Measurements from ENCODE around the gene TENM4.
"Not testable (repeated sequence)": the region's sequence is repeated elsewhere in the genome, so short reads cannot be mapped to it uniquely, and the experiment has no call there.

Gene TENM4

DNA sequence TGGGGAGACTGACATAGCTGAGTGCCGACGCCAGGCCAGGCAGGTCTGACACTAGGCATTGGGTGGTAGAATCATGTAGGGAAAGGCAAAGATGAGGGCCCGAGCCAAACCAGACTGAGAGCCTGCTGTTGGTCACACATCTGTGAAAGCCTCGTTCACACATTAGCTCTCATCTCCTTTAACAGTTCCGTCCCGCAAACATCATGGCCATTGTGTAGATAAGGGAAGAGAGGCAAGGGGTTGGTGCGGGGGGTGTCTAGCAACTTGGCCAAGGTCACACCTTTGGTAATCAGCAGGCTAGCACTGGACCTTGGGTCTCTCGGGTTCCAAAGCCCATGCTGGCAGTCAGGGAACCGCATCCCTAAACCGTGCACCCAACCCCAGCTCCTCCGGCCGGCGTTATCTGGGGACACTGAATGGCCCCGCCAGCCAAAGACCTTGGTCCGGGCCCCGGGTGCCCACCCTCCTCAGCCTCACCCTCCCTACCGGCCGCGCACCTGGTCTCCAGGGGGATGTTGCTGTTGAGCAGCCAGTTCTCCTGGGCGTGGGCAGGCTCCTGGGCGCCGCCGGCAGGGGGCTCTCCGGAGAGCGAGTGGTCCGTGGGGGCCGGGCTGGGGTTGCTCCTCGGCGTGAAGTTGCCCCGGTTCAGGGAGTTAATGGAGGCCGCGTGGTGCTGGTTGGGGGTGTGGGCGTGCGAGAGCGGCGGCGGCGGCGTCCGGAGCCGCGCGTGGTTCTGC, 537.9 kb downstream of the TENM4 start:
- DNase-seq (ENCODE audit: low spot score): no peak

DNA sequence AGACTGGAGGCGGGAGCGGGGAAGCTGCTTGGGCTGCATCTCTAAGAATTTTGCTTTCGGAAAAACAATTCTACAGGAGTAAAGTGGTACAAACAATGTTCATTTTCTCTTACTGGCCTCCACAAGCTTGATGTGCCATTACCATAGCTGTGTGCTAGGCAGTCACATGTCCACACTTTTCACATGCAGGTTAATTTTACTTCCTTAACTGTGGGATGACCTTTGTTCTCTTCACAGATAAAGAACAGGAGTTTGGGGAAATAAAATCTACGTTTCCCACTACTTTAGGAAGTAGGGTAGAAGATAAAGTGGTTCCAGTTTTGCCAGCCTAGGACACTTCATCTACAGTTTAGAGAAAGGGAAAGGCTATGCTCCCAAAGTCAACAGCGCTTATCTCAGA, 539.0 kb downstream of the TENM4 start:
- no peak for DNase-seq (ENCODE audit: low spot score)

DNA sequence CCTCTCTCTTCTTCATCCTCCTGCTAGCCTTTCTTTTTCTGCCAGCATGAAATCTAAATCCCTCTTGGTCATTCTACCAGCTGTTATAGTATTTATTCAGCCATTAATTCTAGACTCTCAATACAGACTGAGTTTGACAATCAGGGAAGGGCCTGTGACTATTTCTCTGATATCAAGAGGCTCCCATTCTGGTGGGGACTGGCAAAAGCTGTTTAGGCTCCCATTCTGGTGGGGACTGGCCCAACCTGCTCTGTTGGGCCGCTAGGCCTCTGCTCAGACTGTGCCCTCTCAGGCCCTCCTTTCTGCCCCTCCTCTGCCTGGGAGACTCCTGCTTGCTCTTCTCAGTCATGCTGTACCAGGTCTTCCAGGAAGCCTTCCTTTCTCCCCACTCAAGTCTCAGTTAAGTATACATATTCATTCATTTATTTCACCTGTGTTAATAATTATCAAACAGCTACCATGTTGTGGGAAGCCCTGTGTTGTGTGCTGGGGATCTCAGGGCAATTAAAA, 542.5 kb downstream of the TENM4 start:
- no peak for DNase-seq (ENCODE audit: low spot score)

DNA sequence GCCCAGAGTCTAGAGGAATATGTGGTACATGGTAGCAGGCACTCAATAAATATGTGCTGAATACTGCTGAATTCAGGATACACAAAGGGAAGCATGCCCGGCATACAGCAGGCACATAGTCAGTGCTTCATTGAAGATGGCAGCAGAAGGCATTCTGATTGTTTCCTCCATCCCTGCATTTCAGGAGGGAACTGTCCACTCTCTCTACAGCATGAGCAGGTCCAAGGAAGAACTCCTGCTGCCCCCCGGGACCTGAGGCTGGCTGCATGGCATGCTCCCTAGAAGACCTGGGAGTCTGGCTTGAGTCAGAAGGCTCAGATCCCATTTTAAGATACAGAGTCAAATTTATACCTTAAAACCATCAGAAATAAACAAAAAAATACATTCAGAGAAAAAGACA, 546.8 kb downstream of the TENM4 start:
- DNase-seq (ENCODE audit: low spot score): no peak

DNA sequence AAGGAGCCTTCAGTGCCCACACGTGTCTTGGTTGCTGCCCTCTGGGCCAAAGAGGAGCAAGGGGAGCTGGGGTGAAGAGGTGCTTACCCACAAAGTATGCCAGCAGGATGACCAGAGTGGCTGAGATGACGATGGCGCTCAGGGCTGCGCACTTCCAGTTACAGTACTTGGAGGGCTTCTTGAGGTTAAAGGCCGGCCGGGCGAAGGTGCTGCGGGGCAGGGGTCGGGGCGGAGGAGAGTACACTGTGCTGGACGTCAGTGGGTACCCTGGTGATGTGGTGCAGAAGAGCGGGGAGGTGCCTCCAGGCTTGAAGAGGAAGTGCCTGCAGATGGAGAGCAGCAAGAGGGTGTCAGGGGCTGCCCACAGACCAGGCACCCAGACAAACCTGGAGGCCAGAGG, 551.1 kb downstream of the TENM4 start:
- no peak for DNase-seq (ENCODE audit: low spot score)

DNA sequence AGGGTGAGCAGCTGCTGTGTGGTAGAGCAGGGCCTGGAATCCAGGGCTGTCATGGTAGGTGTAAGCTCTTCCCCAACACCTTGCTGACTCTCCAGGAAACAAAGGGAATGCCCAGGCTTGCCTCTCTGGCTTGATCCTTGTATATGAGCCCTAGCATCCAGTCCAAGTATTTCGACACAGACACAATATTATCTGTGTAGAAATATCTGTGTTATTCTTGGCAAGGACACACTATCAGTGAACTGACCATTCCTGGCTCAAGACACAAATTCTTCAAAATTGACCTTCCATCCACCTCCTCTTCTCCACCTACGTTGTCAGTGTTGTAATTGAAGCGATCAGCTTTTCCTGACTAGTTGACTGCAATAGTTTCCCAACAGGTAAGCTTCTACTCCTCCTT, 554.2 kb downstream of the TENM4 start:
- DNase-seq (ENCODE audit: low spot score): no peak

DNA sequence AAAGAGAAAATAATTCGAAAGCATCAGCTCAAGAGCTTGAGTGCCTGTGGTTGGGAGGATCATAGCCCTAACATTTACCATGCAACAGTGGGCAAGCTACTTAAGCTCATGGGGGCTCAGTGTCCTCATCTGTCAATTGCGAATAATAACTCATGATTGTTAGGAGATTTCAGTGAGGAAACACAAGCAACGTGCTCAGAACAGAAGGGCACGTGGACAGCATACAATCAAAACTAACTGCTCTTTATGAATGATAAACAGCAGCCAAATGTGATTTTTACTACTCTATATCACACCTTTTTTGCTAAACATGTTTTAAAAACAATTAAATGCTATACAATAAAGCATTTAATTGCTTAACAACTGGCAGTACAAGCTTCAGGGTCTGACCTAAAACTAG, 556.1 kb downstream of the TENM4 start:
- no peak for DNase-seq (ENCODE audit: low spot score)

DNA sequence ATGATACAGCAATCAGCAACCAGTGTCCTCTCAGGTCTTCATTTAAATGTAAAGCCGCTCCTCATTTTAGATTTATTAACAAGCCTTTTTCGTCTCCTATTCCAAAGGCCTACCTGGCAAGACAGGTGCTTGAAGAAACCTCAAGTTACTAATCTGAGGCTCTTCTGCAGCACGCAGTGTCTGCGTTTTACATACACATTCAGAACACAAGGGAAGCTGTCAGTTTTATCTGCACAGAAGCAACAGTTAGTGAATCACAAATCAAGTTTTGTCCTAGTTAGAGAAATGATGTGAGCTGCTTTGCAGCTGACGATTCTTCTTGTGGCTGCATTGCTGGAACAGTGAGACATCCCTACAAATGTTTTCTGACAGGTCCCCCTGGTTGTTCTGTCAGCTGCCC, 557.3 kb downstream of the TENM4 start:
- no peak for DNase-seq (ENCODE audit: low spot score)

DNA sequence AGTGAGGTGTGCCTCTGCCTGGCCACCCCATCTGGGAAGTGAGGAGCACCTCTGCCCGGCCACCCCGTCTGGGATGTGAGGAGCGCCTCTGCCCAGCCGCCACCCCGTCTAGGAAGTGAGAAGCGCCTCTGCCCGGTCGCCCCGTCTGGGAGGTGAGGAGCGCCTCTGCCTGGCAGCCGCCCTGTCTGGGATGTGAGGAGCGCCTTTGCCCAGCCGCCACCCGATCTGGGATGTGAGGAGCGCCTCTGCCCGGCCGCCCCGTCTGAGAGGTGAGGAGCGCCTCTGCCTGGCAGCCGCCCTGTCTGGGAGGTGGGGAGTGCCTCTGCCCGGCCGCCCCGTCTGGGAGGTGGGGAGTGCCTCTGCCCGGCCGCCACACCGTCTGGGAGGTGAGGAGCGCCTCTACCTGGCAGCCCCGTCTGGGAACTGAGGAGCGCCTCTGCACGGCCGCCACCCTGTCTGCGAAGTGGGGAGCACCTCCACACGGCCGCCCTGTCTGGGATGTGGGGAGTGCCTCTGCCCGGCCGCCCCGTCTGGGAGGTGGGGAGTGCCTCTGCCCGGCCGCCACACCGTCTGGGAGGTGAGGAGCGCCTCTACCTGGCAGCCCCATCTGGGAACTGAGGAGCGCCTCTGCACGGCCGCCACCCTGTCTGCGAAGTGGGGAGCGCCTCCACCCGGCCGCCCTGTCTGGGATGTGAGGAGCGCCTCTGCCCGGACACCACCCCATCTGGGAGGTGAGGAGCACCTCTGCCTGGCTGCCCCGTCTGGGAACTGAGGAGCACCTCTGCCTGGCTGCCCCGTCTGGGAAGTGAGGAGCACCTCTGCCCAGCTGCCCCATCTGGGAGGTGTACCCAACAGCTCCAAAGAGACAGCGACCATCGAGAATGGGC, 561.5 kb downstream of the TENM4 start:
- not testable (repeated sequence) for DNase-seq (ENCODE audit: low spot score)

DNA sequence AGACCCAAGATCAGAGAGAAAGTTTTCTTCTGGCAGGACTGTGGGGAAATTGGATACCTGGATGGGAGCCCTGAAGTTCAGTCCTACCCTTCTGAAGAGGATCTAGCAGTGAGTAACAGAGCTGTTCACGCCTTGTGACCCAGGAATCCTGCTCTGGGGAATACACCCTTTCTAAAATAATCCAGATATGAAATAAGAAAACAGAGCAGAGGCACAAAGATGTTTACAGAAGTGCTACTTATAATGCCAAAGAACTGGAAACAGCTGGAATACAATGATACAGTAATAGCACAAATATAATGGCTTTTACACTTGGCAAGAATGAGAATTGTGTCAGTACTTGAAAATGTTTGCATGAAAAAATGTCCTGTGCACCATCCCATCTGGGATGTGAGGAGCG, 562.2 kb downstream of the TENM4 start:
- no peak for DNase-seq (ENCODE audit: low spot score)

DNA sequence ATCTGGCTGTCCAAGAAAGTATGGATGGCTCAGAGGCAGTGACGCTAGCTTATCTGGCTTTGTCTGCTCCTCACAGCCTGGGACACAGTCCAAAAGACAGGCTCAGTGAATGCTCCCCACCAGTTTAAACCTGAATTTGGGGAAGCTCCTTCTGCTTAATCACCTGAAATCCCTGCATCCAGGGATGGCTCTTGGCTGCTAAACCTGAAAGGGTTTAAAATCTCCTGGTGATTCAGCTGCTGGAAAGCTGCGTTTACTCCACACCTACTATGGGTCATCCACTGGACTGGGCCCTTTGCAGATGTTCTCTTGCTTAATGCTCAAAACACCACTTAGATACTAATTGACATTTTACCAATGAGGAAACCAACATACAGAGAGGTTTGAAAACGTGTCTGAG, 564.2 kb downstream of the TENM4 start:
- no peak for DNase-seq (ENCODE audit: low spot score)

DNA sequence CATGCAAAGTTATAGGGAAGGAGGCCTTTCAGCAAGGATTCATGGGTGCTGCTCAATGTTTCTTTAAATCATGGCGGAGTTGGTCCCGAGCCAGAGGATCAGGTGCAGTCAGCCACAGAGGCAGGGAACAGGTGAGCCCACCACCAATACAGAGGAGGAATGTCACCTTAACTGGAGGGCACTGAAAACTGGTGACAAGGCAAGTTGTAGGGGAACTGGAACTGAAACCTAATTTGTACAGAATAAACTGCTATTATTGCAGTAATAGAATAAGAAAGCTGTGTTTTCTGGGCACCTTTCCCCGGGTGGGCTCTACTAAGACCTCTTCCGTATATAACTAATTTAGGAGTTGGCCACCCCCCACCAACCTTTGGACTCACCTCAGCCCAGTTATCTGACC, 570.2 kb downstream of the TENM4 start:
- no peak for DNase-seq (ENCODE audit: low spot score)

DNA sequence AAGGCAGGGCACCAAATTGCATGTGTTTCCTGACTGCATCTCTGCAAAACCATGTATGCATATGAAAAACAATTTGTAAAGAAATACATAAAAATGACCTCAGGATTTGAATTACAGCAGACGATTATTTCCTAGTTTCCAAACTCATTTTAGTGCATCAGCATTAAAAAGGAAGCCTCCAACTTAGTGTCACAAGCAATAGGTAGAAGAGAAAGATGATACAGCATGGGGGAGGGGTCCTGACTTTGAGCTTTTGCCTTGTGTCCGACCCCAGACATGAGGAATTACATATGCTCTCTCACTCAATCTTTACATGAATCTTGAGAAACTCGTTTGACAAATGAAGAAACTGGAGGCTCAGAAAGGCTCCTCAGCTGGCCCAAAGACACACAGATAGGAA, 571.5 kb downstream of the TENM4 start:
- DNase-seq (ENCODE audit: low spot score): no peak

DNA sequence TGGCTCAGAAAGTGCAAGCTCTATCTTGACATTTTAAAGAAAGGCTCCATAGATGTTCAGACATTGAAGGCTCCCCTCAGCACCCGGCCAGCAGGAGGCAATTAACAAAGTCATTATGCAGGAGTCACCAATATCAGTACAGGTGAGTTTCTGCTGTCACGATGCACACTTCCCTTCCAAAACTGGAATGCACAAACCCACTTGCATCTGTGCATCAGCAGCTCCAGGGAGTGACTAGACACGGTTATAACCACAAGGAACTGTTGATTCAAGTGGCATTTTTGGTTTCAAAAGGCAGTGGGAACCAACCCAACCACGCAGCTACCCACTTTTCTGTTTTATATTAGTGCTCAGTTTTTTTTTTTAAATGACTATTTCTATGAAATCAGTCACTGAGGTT, 572.3 kb downstream of the TENM4 start:
- no peak for DNase-seq (ENCODE audit: low spot score)

DNA sequence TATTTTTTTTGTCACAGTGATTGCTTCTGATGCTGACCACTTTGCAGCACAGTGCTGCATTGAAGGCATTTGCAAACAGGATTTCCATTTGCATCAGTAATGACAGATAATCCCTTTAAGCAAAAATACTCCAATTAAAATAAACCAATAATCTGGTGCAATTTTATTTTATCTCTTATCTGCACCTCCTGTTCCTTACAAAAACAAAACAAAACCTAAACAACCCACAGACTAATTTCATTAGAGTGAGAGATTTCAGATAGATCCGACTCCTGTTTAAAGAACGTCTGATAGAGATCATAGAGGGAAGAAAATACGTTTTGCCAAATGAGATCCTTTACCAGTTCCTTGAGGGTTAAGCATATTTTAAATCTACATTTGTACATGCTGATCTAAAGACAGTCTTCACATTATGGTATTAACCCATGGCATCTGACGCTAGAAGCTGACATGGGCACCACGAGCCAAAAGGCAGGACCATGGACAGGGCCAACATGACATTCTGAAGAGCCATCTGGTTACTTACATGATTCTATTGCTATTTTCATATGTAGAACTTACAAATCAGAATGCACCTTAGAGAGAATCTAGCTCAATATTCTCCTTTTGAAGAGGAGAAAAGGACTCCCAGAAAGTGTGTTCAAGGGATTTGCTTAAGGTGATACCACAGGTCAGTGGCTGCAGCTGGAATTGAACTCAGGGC, 580.0 kb downstream of the TENM4 start:
- no peak for DNase-seq (ENCODE audit: low spot score)

DNA sequence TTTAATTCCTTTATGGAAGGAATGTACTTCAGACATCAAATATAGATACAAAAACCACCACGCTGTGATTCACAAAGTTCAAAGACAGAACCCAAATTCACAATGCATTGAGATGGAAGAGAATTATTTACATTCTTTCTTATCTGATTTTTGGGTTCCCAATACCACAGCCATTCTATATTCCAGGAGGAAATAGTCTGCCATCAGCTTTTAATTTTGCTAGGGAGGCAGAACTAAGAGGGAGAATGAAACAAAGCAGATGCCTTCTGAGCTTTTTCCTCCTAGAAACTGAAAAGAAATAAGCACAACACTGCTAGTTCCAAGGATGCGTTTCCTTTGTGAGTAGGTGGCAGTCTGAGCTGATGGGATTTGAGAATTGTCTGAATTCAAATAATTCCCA, 583.1 kb downstream of the TENM4 start:
- DNase-seq (ENCODE audit: low spot score): no peak

DNA sequence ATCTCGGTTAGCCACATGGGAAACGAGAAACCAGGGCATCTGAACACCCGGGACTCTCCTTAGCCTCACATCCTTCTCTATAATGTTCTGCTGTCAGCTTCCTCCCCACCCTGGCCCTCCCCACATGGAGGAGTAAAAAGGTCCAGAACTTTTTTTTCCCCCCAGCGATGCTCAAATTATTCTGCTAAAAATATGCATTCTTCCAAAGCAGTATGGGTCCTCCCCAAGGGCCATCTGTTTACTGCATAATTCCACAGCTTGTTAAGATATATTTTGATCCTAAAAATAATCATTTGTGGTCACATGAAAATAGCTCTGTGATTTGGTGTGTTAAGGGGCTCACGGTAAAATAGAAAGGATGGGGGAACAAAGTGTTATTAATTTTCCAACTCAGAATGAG, 584.6 kb downstream of the TENM4 start:
- no peak for DNase-seq (ENCODE audit: low spot score)

DNA sequence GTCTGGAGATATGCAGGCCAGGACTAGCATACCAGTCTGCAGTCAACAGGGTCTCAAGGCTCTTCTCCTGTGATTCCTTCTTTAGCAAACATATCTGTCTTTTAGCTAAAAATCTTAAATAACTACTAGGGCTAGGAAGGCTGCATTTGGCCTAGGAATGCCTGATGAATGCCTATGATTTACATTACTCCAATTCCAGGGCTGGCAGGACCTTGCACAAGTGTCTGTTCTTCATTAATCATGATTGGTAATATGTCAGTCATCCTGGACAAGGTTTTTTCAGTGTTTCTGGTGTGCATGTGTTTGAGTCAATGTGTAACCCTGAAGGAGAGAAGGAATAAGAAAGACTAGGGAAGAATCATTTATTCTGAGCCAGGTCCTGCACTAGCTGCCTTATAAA, 585.7 kb downstream of the TENM4 start:
- no peak for DNase-seq (ENCODE audit: low spot score)

DNA sequence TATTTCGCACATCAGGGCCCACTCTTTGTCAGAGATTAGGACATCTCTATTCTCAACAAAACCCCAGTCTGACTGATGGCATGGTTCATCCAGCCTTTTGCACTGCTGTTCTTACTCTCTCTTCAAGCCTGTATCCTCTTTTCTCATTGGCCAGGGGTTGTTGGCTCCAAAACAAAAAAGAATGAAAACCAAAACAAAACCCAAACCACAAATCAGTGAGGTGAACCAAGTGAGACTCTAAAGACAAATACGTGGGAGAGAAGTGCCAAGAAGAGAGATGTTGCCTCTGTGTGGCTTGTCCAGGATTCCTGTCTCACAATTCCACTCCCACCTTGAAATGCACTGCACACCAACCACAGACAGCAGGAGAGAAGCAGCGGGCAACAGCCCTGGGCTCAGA, 587.3 kb downstream of the TENM4 start:
- DNase-seq (ENCODE audit: low spot score): no peak

DNA sequence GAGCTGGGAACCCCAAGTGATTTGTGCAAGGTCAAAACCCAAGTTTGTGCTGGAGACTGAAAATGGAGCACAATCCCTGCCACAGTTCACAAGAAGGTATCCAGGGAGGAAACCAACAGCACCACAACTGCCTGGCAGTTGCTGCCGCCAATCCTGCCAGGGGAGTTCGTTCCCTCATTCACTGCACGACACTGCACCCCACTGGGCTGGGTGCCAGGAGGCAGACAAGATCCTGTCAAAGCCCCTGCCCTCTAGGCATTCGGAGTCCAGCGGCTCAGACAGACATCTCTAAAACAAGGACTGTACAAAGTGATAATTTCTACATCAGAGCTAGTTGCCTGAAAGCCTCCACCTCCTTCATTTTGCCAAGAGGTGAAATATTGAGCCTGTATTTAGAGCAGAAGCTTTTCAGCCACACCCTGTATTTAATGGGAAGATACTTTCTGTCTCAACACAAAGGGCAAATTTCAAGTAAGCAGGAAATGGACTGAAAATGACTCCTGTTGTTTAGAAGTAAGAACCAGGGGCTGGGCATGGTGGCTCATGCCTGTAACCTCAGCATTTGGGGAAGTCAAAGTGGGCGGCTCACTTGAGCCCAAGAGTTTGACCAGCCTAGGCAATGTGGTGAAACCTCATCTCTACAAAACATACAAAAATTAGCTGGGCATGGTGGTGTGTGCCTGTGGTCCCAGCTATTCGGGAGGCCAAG, 588.8 kb downstream of the TENM4 start:
- no peak for DNase-seq (ENCODE audit: low spot score)

DNA sequence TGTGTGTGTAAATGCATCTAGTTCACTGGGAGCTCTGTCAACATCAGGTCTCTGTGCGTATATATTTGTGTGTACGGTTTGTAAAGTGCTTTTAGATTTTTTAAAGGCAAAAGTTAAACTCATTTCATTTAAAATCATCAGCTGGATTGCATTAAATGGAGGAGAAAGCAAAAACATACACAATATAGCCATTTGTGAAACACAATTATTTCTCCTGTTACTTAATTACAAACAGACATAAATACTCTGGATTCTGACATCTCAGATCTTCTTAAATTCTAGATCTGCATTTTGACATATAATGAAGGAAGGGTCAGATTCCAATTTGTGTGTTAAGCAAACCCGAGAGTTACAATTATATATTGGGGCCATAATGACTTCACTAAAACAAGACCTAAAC, 590.8 kb downstream of the TENM4 start:
- DNase-seq (ENCODE audit: low spot score): no peak

DNA sequence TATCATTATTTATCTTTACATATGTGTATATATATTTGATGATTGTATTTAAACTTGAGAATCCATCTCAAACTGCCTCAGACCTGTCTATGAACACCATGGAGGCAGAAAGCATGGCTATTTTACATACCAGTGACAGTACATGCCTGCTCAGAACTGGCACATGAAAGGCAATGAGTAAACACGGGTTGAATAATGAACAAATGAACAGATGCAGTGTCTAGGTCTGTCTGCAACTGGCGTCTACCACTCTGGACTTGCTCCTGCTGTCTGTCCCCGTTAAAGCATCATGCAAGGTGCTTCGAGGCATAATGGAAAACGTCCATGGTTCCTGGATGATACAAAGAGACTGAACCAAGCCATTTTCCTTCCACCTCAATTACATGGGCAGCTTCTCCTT, 594.6 kb downstream of the TENM4 start:
- DNase-seq (ENCODE audit: low spot score): no peak
